Uterus (tissue), 4 donors: ENCODE results near the gene WWC1. TPM values are rescaled to one million over a fixed set of nuclear protein-coding genes. Genes with fewer than 3 reads are reported as not detected.

Source experiments
- DNase-seq, 2 donors: peaks; one replicate each; pipeline ENCODE4 v3.0.0-alpha.2; 2019 to 2020
- H3K27ac ChIP-seq, 2 donors: fragments of 200-600 bp; sonication (generic); 1 replicate in 1 of 2; 2 replicates in 1 of 2; pipeline ENCODE4 v1.5.1; 2016 to 2018
- H3K27me3 ChIP-seq, 2 donors: fragments of 200-600 bp; sonication (generic); one replicate each; pipeline ENCODE4 v1.5.1; 2018 to 2019; ENCODE audit warnings: control low read depth in 1 of 2
- H3K36me3 ChIP-seq, 2 donors: fragments of 200-600 bp; sonication (generic); one replicate each; pipeline ENCODE4 v1.5.1; 2019; ENCODE audit warnings: control low read depth in 1 of 2
- H3K4me1 ChIP-seq, 2 donors: fragments of 200-600 bp; sonication (generic); one replicate each; pipeline ENCODE4 v1.5.1; 2018 to 2019; ENCODE audit warnings: control low read depth in 1 of 2
- H3K4me3 ChIP-seq, 2 donors: fragments of 200-600 bp; sonication (generic); 1 replicate in 1 of 2; 2 replicates in 1 of 2; pipeline ENCODE4 v1.5.1; 2018 to 2019; ENCODE audit warnings: mild to moderate bottlenecking in 1 of 2
- H3K9me3 ChIP-seq, 2 donors: fragments of 200-600 bp; sonication (generic); one replicate each; pipeline ENCODE4 v1.5.1; 2019; ENCODE audit warnings: control low read depth in 1 of 2
- POLR2A ChIP-seq, 2 donors: fragments of 450-650 bp; IDR thresholded peaks; one replicate each; pipeline ENCODE4 v1.6.1; 2016; ENCODE audit warnings: antibody characterized with exemption in 2 of 2, mild to moderate bottlenecking in 1 of 2, moderate library complexity in 1 of 2
- intact Hi-C: fragments of 100-400 bp; cut with DNase I; formaldehyde crosslinking; loops from one replicate; pipeline ENCODE4 v1.15.1; 2023; ENCODE audit warnings: low total_unique reads
- total RNA-seq, 4 donors: library from RNA; depleted of rRNA in 3 of 4; stranded (reverse); fragments of >200 nt in 3 of 4; gene quantifications; one replicate each; pipeline versions ENCODE4 v1.1.0 to v1.2.4, GENCODE V29; 2014 to 2023
- TF ChIP-seq, protein P1 (sequence below), 4 experiments: fragments of 200-600 bp in 2 of 4; fragments of 450-650 bp in 2 of 4; sonication (generic) in 2 of 4; IDR thresholded peaks; one replicate each; pipeline ENCODE4 v1.5.1; 2016 to 2019; ENCODE audit warnings: antibody characterized with exemption in 4 of 4, mild to moderate bottlenecking in 2 of 4, moderate library complexity in 1 of 4
- donor health status: DM: yes; HTN: yes; CAD: no.

WWC1 gene
- total RNA-seq, 4 donors from 2014 or later: under 0.01 to 8.7 (median 1.9) TPM; not detected in 1

DNA sequence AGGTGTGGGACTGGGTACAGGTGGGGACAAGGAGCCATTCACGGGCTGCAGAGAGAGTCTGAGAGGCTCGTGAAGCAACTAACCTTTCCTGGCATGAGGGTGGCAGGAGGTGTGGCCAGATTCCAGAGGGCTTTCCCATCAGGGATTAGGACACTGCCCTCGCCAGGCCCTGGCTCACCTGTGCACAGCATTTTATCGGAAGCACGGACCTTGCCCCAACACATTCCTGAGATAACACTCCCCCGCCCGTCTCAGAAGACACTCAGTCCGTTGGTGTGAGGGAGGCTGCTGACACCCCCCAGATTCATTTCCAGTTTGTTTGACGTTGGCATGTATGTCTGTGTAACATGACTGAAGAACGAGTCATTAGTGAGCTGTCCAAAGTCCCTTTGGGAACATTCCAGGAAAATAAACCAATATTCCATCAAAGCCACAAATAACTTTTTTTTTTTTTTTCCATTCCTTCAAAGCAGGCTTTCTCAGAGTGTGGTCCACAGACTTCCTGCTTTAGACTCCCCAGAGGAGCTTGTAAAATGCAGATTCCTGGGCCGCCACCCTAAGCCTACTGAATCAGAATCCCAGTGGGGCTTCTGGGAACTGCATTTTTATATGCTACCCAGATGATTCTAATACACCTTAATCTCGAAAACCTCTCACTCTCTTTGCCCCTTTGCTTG is 23.4 kb downstream of the WWC1 start:
- DNase-seq: no peak
- Histone ChIP-seq H3K36me3 (no peaks in the 10 kb centered on the region), H3K27ac (no peak overlapping the region), H3K9me3 (no peaks in the 10 kb centered on the region), H3K27me3 (no peaks in the 10 kb centered on the region), H3K4me3 (no peak overlapping the region), H3K4me1 (no peaks in the 10 kb centered on the region)
- TF ChIP-seq, protein P1, sequence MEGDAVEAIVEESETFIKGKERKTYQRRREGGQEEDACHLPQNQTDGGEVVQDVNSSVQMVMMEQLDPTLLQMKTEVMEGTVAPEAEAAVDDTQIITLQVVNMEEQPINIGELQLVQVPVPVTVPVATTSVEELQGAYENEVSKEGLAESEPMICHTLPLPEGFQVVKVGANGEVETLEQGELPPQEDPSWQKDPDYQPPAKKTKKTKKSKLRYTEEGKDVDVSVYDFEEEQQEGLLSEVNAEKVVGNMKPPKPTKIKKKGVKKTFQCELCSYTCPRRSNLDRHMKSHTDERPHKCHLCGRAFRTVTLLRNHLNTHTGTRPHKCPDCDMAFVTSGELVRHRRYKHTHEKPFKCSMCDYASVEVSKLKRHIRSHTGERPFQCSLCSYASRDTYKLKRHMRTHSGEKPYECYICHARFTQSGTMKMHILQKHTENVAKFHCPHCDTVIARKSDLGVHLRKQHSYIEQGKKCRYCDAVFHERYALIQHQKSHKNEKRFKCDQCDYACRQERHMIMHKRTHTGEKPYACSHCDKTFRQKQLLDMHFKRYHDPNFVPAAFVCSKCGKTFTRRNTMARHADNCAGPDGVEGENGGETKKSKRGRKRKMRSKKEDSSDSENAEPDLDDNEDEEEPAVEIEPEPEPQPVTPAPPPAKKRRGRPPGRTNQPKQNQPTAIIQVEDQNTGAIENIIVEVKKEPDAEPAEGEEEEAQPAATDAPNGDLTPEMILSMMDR (IDR thresholded peaks at IDR 0.05): no peak
- TF ChIP-seq POLR2A (IDR thresholded peaks at IDR 0.05): no peak
- intact Hi-C loops: no loop called here

DNA sequence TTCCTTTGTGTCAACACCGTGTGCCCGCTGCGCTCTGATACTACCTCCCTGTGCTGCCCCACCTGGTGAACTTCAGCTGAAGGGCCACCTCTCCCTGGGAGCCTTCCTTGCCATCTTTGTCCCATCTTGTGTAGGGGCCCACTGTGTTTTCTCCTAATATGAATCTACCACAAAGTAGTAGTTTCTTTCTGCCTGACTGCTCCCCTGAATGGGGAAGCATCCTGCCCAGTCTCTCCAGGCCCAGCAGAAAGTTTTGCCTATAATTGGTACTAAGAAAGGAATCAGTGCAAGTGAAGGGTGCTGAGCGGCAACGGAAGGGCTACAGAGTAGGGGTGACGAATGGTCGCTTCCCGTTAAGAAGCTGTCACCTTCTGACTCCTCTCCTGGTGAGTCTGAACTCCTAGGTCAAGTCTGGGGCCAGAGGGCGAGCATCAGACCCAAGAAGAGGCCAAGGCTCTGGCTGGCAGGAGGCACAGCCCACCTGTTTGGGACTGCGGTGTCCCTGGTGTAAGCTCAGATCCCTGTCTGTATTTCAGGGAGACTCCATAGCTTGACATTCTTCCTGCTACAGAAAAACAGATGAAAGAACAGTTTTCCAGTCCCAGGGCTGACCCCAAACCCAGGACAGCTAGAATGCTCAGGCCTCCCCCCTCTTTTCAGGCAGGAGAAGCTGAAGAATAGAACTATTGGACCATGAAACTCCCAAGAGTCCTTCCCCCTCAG is 24.1 kb downstream of the WWC1 start:
- H3K27ac ChIP-seq: no peak overlapping the region
- DNase-seq: no peak
- H3K27me3 ChIP-seq: no peaks in the 10 kb centered on the region
- H3K9me3 ChIP-seq: no peaks in the 10 kb centered on the region
- H3K36me3 ChIP-seq: no peaks in the 10 kb centered on the region
- no peak overlapping the region for H3K4me3 ChIP-seq
- intact Hi-C loops: no loop called here
- TF ChIP-seq, protein P1 (IDR thresholded peaks at IDR 0.05): no peak
- H3K4me1 ChIP-seq: no peaks in the 10 kb centered on the region

DNA sequence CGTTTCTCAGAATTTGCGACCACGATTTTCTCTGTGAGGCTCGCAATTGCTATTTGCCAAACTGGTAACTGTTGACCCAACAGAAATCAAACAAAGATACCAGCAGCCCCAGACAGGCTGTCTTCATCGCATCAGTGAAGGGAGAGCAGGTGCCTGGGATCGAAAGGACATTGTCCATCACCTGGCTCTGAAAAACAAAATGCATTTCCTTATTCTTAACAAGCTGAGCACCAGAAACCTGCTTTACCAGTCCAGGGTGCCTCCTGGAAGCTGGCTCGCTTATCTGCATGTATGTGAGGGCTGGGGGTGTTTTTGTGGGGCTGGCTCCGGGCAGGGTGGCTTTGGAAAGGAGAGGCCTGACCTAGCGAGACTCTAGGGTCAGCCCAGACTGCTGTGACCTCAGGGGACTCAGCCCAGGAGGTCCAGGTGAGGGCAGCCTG is 24.7 kb downstream of the WWC1 start:
- Histone ChIP-seq H3K27ac (no peak overlapping the region), H3K9me3 (no peaks in the 10 kb centered on the region), H3K4me1 (no peaks in the 10 kb centered on the region), H3K36me3 (no peaks in the 10 kb centered on the region), H3K27me3 (no peaks in the 10 kb centered on the region), H3K4me3 (no peak overlapping the region)
- DNase-seq: no peak
- intact Hi-C loops: no loop called here
- TF ChIP-seq POLR2A (IDR thresholded peaks at IDR 0.05): no peak
- TF ChIP-seq, protein P1 (IDR thresholded peaks at IDR 0.05): no peak

DNA sequence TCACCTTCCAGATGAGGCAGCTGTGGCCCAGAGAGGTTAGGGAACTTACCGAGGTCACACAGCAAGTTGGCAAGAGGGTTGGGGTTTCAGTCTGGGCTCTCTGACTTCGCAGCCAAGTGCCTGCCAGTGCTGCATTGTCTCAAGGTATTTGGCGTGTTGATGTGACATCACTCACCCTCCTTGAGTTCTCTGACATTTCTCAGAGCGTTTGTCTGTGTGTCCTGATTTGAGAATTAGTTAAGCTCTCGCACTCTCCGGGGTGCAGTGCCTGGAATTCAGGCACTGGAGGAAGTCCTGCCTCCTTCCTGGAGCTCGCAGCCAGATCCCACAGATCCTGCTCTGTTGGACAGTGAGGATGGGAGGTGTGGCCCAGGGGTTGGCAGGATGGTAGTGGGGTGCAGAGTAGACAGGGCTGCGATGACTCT is 25.7 kb downstream of the WWC1 start:
- Histone ChIP-seq H3K4me1 (no peaks in the 10 kb centered on the region), H3K27me3 (no peaks in the 10 kb centered on the region), H3K4me3 (no peak overlapping the region), H3K36me3 (no peaks in the 10 kb centered on the region), H3K9me3 (no peaks in the 10 kb centered on the region), H3K27ac (no peak overlapping the region)
- no peak for DNase-seq
- TF ChIP-seq POLR2A (IDR thresholded peaks at IDR 0.05): no peak
- TF ChIP-seq, protein P1 (IDR thresholded peaks at IDR 0.05): no peak
- intact Hi-C loops: no loop called here

DNA sequence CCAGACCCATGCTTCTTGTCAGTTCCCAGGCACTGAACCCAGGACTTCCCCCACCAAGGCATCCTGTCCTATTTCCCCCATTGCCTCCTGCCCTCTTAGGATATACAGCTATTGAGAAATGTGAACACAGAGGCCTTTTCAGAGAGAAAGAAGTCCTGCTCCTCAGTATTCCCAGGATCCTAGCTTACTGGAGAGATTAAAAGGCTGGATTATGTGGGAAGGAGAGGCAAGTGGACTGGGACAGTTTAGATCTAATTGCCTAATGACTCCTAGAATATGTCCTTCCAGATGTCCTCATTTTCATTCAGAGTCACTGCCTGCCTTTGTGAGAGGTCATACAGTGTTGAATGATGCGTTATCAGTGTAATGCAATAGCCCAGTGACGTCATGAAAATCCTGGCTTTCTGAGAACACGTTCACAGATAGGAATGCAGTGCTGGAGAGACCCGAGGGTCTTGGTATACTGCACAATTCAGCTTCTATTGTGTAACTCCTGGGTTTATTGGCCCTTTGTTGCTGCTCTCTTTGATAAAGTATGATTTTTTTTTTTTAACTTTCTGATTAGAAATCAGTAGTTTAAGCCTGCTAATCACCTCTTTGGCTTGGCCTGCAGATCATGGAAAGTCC is 26.2 kb downstream of the WWC1 start:
- H3K36me3 ChIP-seq: no peaks in the 10 kb centered on the region
- TF ChIP-seq POLR2A (IDR thresholded peaks at IDR 0.05): no peak
- TF ChIP-seq, protein P1 (IDR thresholded peaks at IDR 0.05): no peak
- intact Hi-C loops: no loop called here
- H3K27ac ChIP-seq: no peak overlapping the region
- no peaks in the 10 kb centered on the region for H3K27me3 ChIP-seq
- H3K4me1 ChIP-seq: no peaks in the 10 kb centered on the region
- no peak overlapping the region for H3K4me3 ChIP-seq
- no peaks in the 10 kb centered on the region for H3K9me3 ChIP-seq
- no peak for DNase-seq
